Epithelial cell of prostate (primary cell): ENCODE data around the gene VAC14.
"Not testable (repeated sequence)": the region's sequence is repeated elsewhere in the genome, so short reads cannot be mapped to it uniquely, and the experiment has no call there.

Experiments used
- DNase-seq: peaks from one replicate; pipeline ENCODE4 v3.0.0-alpha.2; 2011; ENCODE audit warnings: low read depth, low spot score
- H3K27ac ChIP-seq: fragments of 450-650 bp; 2 replicates; pipeline ENCODE4 v1.5.1; 2017; ENCODE audit warnings: mild to moderate bottlenecking

Gene VAC14

GRCh38 chr16:70800781-70801480 lies at the start of gene VAC14:
Gene VAC14 (minus strand): TSS chr16:70801158. CDS start chr16:70800900, 258 bp downstream.
- peak; percentile 69 for DNase-seq
- peak within 1 kb of the TSS; percentile 51 for H3K27ac ChIP-seq

- H3K27ac ChIP-seq, DNase-seq: not testable (repeated sequence)
These were observed 22.6 kb upstream of the VAC14 start for GRCh38 chr16:70823498-70824118.

GRCh38 chr16:70822734-70823133 lies 21.8 kb upstream of the VAC14 start:
- H3K27ac ChIP-seq, DNase-seq: not testable (repeated sequence)

DNA sequence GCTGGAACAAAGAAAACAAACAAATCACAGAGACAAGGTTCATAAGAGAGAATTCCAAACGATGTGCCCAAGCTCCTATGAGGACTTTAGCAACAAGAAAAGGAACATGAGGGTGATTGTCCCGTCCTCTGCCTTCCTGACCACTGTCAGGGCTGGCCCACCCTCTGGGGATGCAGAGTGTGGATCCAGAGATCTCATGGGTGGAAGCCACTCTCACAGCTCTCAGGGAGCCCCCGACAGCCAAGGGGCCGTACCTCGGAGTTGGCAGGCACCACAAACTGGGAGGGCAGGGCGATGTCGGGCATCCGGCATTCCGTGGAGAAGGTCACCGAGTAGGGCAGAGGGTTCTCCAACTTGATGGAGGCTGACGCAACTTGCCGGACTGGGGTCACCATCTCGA lies 17.1 kb upstream of the VAC14 start:
- DNase-seq, H3K27ac ChIP-seq: not testable (repeated sequence)

- H3K27ac ChIP-seq, result no peak overlapping the region
- DNase-seq, result no peak
These were observed 8.6 kb upstream of the VAC14 start for GRCh38 chr16:70809392-70810060.

DNA sequence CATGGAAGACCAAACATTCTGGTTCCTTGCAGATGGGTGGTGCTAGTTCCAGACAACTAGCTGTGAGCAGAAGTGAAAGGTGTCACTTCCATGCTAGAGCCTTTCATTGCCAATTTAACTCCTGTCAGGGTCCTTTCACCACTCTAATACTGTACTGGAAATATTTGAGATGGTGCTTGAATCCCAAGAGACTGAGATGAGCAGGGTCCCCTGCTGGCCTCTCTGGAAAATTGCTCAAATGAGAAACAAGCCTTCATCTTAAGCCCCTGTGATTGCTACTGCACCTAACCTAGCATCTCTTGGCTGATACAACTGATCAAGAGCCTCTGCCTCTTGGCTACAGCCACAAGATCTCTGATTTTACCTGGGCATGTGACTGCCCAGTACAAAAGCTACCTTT lies 7.4 kb upstream of the VAC14 start:
- H3K27ac ChIP-seq, result no peak overlapping the region
- DNase-seq, result no peak

DNA sequence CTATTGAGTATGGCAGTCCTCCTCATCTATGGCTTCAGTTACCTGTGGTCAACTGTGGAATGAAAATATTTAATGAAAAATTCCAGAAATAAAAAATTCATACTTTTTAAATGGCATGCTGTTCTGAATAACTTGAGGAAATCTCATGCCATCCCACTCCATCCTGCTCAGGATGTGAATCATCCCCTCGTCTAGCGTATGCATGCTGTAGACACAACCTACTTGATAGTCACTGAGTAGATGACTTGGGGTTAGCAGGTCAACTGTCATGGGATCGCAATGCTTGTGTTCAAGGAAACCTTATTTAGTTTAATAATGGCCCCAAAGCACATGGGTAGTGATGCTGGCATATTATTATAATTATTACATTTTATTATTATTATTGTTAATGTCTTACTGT lies 4.8 kb upstream of the VAC14 start:
- peak overlapping the region; percentile 97 for H3K27ac ChIP-seq
- DNase-seq, result peak; percentile 49

DNA sequence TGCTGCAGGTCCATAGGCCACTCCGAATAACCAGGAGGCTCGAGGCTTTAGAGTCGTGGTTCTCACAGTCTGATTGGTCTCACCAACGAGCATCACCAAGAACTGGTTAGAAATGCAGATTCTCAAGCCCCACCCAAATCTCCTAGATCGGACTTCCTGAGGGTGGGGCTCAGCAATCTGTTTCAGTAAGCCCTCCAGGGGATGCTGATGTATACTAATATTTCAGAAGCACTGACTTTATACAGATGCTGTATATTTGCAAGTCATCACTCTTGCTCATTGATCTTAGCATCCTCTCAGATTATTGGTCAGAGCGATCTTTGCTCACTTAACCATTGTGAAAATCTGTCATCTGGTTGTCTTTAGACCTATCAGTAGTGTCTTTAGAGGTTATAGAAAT lies 4.4 kb upstream of the VAC14 start:
- peak overlapping the region; percentile 97 for H3K27ac ChIP-seq
- DNase-seq, result no peak

- DNase-seq, result peak; percentile 16
- H3K27ac ChIP-seq, result peak overlapping the region; percentile 97
These were observed 3.8 kb upstream of the VAC14 start for GRCh38 chr16:70804734-70805169.

- DNase-seq, result peak; percentile 44
These were observed 3.3 kb upstream of the VAC14 start for GRCh38 chr16:70804153-70804733.

GRCh38 chr16:70803319-70803718 lies 2.4 kb upstream of the VAC14 start:
- peak overlapping the region; percentile 97 for H3K27ac ChIP-seq
- no peak for DNase-seq

More at GRCh38 chr16:70804153-70804733, 3.3 kb upstream of the VAC14 start:
- peak overlapping the region; percentile 97 for H3K27ac ChIP-seq

DNA sequence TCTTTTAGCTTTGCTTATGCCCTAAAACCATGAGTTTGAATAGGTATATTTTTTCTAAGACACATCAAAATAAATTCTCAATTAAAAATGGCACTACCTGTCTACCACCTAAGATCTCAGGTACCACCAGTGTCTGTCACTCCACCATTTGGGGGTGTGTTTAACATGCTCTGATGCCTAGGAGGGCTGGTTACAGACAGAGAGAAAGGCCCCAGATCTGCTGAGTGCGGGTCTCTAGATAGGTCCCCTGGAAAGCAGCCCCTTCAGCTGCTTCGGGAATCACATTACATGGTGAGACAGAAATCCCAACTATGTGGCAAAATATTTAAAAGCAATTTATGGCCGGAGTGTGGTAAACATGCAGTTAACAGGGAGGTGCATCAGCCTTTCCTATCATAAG lies 653 bp upstream of the VAC14 start:
- DNase-seq, result no peak
- peak overlapping the region; percentile 51 for H3K27ac ChIP-seq

GRCh38 chr16:70800311-70800710 lies 647 bp downstream of the VAC14 start:
- DNase-seq, result no peak
- peak overlapping the region; percentile 51 for H3K27ac ChIP-seq

GRCh38 chr16:70796301-70796700 lies 4.7 kb downstream of the VAC14 start:
- no peak for DNase-seq
- H3K27ac ChIP-seq, result no peak overlapping the region

GRCh38 chr16:70795296-70795912 lies 5.6 kb downstream of the VAC14 start:
- no peak for DNase-seq
- H3K27ac ChIP-seq, result no peak overlapping the region

DNA sequence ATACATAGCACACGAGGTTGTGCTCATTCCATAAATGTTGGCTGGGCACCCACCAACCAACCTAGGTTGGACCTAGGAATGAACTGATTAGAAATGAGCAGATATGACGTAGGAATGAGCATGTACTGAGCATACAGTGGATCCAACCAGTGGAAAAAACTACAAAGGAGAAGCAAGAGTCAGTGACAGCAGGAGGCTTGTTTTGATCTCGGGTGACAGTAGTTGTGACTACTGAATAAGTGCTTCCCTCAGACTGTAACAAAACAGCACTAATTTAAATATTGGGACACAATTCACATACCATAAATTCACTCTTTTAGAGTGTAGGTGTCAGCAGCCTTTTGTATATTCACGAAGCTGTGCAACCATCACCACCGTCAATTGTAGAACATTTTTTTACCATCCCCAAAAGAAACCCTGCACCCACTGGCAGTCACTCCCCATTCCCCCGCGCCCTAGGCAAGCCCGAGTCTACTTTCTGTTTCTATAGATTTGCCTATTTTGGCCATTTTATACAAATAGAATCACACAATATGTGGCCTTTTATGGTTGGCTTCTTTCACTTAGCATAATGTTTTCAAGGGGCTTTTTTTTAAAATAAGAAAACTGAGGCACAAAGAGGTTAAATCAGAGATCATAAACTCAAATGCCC lies 7.0 kb downstream of the VAC14 start:
- no peak for DNase-seq
- H3K27ac ChIP-seq, result no peak overlapping the region

DNA sequence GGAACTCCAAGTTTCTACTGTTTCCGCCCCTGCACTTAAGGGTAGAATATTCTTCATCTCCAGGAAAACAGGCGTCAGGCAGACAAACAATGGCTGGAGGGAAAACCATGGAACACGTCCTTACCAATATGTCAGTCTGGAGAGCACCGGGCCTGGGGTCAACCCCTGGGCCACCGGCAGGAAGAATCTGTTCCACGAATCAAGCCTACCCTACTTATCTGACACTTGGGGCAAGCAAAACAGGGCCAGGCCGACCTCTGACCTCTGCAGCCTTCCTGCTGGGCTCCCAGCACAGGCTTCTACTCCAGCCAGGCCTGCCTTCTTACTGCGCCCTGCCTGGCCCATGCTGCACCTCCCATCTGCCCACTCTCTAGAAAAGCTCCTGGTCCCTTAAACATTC lies 10.1 kb downstream of the VAC14 start:
- H3K27ac ChIP-seq, result no peak overlapping the region
- DNase-seq, result no peak

GRCh38 chr16:70789595-70790447 lies 11.1 kb downstream of the VAC14 start:
- no peak overlapping the region for H3K27ac ChIP-seq
- DNase-seq, result no peak
